GM20431 (cell line): Measurements from ENCODE around the gene EDNRA.

ENCODE experiments used
- in situ Hi-C: fragments of 300-500 bp; cut with MseI, MboI; formaldehyde crosslinking; loops from one replicate; pipeline ENCODE4 v1.15.0; 2020; ENCODE audit warnings: low sequenced_read_pairs; ENCODE audit not compliant: unreplicated experiment

The EDNRA gene

DNA sequence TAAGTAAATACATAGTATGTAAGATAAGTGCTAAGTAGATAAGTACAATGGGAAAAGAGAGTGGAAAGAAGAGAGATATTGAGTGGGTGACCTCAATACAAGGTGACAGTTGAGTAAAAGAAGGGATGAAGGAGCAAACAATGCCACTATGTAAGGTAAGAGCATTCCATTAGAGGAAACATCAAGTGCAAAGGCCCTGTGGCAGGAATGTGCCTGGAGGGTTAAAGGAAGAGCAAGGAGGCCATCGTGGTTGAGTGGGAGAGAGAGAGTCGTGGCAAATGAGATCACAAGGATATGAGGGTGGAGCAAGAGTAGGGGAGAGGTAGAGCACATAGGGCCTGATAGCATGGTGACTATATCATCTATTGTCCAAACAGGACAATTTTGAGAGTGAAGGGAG lies 13.4 kb downstream of the EDNRA start:
- in situ Hi-C loops, result no loop called here

DNA sequence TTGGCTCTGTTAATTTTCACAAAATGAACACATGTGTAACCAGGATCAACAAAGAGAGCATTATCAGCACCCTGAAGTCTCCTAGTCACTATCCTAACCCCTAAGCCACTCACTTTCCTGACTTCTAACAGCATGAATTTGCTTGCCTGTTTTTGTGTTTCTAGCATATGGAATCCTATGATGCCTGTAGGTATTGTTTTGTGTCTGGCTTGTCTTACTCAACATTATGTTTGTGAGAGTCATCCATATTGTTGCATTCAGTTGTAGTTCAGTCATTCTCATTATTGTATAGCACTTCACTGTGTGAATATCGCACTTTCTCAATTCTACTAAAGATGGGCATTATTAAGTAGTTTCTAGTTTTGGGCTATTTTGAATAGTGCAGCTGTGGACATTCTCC lies 15.6 kb downstream of the EDNRA start:
- in situ Hi-C loops, result no loop called here

DNA sequence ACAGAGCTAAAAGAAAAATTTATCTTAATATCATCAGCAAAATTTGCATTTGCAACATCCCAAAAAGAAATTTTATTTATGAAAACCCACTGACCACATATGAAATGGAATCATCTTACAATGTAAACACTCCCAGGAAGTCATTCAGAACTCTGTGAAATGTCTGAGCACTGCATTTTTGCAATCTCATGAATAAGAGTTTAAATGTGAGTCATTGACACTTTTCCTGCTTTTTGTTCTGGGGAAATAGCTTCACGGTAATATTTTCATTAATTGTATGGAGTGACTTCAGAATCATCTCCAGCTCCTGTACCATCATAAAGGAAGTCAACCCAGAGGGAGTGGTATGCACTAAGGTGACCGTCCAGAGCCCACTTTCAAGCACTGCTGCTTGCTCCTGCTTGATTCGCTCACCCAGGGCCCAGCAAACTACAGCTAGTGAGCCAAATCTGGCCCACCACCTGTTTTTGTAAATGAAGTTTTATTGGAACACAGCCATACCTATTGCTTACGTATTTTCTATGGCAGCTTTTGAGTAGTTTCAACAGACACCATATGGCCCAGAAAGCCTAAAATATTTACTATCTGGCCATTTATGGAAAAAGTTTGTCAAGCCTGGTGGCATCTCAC lies 17.2 kb downstream of the EDNRA start:
- in situ Hi-C loops, result no loop called here

DNA sequence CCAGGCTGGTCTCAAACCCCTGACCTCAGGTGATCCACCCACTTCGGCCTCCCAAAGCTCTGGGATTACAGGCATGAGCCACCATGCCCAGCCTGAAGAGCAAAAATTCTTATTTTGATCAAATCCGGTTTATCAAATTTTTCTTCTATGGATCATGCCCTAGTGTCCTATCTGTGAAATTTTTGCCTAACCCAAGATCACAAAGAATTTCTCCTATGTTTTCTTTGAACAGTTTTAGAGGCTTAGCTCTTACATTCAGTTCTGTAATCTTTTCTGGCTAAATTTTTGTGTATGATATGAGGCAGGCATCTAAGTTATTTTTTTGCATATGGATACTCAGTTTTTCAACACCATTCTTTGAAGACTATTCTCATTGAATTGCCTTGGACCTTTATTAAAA lies 27.4 kb downstream of the EDNRA start:
- in situ Hi-C loops, result no loop called here

DNA sequence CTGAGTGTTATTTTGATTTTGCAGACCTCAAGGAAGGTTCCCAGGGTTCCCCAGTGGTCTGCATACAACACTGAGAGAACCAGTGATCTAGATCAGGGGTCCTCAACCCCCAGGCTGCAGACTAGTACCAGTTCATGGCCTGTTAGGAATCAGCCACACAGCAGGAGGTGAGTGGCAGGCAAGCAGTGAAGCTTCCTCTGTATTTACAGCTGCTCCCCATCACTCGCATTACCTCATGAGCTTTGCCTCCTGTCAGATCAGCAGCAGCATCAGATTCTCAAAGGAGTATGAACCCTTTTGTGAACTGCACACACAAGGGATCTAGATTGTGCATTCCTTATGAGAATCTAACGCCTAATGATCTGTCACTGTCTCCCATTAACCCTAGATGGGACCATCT lies 28.5 kb downstream of the EDNRA start:
- in situ Hi-C loops, result no loop called here

DNA sequence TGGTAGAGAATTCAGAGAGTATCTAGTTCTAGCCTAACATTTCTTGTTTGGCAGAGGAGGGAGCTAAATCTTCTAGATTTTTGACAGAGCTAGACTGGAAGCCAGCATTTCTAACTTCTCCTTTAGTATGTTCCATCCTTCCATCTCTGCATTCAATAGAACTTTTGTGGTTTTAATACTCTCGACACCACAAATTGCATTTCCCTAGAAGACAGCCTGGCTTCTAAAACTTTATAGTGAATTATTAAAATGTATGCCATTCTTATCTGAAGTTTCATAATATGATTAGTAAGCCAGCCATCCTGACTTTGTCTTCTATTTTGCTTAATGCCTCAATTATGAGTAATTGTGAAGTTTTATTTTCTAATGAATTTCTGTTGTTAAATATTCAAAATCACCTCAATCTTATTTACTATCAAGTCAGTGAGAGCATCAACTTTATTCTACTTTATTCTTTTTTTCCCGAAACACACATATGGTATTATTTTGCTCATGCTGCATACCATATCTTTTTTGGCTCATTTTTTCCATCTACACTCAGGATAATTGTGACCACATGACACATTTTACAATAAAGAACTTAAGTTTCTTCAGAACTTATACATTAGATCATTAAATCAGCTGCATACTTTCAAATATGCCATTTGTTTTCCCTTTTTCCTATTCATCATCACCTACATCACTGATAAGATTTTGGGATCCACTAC lies 30.2 kb downstream of the EDNRA start:
- in situ Hi-C loops, result no loop called here

DNA sequence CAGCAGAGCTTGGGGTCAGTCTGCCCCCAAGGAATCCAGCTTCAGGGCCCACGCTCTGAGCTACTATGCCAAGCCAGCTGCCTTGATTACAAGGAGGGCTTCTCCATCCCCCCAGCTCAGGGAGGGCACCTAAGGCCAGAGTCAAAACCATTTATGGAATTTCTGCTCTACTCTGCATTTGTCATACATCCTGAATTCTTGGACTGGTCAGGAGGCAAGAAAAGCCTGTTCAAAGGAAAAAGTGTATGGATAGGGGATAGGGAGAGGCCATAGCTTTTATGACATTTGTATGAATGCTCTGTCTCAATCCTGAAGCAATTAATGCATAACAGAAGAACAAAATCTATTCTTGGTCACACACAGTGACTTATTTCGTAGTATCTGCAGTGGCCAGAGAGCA lies 32.2 kb downstream of the EDNRA start:
- in situ Hi-C loops, result no loop called here

DNA sequence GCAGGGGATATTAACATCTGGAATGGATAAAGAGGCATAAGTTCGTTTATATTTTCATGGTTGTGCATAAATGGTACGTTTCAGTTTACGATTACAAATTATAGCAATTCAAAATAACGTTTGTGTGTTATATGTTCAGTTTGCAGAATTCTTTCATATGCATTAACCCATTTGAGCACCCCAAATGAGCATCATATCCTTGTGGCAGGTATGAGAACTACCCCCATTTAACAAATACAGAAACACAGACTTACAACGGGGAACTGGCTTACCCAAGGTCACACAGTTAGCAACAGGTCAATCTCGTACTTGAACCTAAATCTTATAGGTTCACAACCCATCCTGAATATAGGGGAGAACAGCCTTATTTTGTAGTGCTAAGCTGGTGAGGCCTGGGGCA lies 33.1 kb downstream of the EDNRA start:
- in situ Hi-C loops, result no loop called here

DNA sequence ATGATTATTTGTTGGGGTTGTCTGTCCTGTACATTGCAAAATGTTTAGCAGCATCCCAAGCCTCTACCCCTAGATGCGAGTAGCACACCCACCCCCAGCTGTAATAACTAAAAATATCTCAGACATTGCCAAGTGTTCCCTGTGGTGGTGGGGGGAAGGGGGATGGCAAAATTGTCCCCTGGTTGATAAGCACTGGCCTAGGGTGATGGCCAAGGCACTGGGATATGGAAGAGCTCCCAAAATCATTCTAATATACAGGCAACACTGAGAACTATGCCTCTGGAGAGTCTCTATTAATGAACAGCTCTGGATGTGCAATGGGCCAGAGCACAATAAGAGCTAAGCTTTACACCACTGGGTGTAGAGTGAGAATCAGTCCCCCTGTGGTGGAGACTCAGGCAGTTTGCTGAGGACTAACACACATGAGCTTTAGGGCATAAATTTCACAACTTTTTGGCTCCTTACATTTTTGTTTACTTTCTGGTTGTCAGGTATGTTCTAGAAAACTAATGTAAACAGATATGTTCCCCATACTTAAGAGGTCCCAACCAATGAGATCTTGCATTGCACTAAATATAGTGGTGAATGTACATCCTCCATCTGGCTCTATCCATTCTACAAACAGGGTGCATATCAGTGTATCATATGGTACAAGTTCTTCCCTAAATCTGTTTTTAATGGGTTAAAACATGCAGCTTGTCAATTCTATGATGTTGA lies 34.5 kb downstream of the EDNRA start:
- in situ Hi-C loops, result no loop called here

DNA sequence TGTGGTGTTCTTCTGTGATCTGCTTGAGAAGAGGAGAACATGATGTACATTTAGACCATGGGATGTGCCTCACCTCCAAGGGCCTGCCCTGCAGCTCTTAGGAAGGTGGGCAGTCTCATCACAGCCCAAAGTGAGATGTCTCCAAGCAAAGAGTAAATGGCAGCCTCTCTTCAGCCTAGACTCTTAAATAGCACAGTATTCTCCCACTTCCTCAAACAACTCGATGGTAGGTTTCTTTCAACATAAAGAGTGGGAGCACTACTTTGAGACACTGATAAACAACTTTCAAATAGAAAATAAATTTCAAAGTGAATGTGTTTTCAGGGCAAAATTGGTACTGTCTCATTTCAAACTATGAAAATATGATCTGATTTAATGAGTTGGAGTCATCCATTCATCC lies 35.2 kb downstream of the EDNRA start:
- in situ Hi-C loops, result no loop called here

DNA sequence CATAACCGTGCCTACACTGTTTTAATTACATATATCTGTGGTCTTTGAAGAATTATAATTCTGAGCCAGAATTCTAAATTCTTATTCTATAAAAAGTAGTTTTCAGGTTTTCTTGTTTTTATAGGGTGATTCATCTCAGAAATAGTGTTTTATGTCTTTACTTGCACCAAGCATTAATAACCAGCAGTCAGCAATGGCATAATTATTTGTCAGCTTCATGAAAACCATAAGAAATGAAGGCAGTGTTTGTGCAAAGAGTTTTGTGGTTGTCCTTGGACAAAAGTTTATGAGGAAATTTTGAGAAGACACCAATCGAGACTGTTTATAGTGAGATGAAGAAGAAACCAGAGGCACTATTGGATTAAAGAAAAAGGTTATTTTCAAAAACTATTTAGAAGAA lies 37.2 kb downstream of the EDNRA start:
- in situ Hi-C loops, result no loop called here

DNA sequence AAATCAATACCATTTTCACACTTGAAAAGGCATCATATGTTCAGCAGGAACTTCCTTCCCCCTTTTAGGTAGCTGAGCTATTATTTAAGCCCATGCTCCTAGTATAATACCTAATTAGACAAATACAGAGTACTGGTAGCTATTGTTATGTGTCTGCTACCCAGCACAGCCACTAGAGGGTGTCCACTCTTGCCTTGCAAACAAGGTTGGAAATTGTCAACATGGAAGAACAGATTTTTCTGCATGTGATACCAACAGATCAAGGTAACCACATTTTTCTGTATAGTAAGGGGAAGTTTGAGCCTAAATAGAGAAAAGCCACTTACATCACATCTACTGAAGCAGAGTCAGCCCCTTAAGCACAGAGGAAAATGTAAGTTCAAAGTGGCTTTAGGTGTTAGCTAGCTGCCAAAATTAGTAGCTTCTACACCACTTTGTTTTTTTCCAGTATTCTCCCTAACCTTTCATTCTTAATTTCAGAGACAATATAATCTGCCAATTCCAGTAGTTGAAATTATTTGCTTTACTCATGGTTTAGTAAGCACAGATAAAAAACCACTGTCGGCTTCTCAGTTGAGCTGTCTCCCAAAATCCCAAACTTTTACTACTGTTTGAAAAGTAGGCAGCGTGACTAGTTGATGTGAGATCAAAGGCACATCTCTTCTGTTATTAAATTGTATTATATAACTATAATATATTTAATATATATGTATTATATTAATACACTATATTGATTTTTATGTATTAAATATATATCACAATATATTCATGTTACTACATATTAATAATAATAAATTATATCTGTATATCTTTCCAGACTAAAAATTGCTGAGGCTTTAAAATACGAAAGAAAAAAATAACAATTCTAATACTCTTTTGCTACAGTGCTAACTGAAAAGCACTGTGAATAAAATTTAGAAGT lies 38.2 kb downstream of the EDNRA start:
- in situ Hi-C loops, result no loop called here

DNA sequence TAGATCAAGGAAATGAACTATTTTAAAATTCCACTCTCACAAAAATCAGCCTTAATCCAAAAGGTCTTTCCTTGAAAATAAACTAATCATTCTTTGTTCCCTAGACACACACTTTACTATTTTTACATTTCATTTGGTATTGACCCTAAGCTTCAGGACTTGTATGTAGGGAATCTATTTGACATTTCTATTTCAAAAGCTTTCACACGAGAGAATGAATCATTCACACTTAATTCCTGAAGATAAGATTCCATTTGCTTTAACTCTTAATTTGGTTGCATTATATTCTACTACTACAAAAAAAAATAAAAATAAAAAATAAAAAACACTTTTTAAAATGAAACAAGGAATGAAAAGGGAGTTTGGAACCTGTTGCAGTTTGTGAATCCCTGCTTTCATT lies 43.7 kb downstream of the EDNRA start:
- in situ Hi-C loops, result no loop called here

DNA sequence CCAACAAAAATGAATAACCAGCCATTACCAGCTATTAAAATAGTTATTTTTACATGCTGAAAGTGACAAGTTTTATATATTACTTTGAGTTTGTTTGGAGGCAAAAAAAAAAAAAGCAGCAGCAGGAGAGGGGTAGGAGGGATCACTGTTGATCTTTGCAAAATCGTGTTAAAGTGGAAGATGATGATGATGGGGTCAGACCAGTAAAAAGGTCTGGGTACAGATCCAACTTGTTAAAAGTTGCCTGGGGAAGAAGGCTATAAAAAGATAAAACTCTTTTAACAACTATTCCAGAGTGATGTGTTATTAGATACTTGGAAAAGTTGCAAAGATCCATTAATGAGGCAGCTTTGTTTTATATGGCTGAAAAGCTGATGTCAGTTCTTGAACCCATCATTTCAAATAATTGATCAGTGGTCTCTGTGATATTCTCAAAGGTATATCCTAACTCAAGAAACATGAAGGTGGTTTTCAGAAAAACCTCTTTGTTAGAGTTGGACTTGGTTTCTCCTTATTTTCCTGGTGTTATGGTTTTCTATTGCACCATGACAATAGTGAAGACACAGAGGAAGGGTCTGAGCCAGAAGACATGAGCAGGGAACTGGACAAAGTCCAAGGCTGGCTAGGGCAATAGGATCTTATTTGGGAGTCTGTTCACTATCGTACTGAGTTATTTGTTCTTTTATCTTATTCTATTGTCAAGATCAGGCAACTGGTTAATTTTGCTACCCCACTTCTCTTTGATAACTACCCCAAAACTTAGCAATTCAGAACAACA lies 44.8 kb downstream of the EDNRA start:
- in situ Hi-C loops, result no loop called here

DNA sequence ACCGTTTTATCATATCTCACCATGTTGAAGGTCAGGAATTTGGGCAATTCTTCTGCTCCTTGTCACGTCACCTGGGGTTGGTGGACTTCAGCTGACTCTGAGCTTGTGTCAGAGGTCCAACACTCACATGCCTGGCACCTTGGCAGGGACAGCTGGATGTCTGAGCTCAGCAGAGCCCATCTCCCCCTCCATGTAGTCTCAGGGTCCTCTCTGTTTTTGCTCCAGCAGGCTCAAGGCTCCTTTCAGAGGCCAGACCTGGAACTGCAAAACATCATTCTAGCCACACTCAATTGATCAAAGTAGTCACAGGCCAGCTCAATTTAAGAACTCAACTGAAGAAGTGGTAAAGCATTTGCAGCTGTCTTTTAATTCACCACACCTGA lies 45.4 kb downstream of the EDNRA start:
- in situ Hi-C loops, result no loop called here

DNA sequence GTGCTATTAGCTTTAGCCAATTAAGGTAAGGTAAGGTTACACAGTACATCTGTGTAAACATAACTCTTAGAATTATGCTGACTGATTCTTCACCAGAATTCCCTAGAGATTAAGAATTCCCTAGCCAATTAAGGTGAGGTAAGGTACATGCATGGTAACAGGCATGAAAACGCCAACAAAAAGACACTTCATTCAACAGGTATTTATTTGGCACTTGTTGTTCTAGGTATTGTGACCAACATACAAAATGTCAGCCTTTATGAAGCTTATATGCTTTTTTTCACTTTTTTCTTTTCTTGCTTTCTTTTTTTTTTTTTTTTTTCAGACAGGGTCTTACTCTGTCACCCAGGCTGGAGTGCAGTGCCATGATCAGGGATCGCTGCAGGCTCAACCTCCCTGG lies 47.2 kb downstream of the EDNRA start:
- in situ Hi-C loops, result no loop called here

DNA sequence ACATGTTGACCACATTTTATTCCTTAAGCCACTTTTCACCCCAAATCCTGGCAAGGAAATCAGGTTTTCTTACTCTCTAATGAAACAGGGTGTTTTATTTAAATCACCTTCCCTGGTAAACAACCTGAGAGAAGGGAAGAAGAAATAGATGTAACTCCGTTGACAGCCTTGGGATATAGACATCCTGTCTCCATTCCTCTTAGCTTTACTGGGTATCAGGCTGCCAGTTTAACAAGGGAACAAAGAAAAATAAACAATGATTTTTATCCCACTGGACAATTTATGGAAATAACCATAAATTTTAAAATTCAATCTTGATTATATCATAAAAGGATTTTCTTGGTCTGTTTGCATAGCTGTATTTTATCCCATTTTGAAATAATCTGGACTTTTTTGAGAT lies 49.2 kb downstream of the EDNRA start:
- in situ Hi-C loops, result no loop called here

DNA sequence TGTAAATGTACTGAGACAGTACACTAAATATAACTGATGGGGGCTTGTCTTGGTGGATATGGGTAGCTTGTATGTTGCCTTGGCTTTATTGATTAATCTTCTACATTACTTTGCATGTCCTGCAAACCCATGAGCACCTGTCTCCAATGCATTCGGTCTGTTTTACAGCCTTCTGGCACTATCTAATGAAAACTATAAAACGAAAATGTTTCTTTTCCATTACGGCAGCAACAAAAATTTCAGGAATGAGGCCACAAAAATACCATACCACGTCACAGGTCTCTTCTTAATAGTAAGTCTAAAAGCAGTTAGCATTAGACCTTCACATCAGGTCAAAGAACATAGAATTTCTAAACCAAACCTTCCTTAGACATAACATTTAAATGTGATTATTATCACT lies 49.8 kb downstream of the EDNRA start:
- in situ Hi-C loops, result no loop called here

DNA sequence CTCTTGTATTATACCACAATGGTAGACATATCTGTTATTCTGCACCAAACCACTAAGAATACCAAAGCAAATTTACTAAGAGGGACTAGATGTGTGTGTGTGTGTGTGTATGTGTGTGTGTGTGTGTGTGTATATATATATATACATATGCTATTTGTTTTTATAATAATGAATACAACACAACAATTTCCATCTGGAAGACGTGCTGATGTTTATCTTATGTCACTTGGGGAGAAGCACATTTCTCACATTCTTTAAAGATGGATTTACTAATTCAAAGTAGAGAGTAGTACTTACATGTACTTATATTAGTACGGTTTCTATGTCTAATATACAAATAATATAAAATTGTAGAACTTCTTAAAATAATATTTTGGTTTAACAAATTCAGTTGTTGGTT lies 52.0 kb downstream of the EDNRA start:
- in situ Hi-C loops, result no loop called here

DNA sequence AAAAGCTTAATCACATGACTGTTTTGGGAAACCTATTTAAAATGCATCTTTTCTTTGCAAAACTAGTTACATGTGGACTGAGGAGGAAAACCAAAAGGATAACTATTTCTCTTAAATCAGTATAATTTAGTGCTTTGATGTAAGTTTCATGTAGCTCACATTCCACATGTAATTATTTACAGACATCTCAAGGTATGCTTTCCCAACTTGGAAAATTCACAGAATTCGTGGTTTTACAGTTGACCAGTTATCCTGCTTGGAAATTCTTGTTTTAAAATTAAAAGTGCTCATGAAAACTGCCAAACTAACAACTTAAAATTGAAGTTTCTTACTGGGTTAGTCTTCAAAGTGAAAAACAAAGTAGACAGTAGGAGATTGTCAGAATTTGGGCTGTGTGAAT lies 52.4 kb downstream of the EDNRA start:
- in situ Hi-C loops, result no loop called here
